Measurements from ENCODE around the gene KRT36. TPM values are rescaled to one million over a fixed set of nuclear protein-coding genes. Genes with fewer than 3 reads are reported as not detected.

Gene KRT36
- polyA plus RNA-seq, 6 donors from 2014 or later, result not detected

DNA sequence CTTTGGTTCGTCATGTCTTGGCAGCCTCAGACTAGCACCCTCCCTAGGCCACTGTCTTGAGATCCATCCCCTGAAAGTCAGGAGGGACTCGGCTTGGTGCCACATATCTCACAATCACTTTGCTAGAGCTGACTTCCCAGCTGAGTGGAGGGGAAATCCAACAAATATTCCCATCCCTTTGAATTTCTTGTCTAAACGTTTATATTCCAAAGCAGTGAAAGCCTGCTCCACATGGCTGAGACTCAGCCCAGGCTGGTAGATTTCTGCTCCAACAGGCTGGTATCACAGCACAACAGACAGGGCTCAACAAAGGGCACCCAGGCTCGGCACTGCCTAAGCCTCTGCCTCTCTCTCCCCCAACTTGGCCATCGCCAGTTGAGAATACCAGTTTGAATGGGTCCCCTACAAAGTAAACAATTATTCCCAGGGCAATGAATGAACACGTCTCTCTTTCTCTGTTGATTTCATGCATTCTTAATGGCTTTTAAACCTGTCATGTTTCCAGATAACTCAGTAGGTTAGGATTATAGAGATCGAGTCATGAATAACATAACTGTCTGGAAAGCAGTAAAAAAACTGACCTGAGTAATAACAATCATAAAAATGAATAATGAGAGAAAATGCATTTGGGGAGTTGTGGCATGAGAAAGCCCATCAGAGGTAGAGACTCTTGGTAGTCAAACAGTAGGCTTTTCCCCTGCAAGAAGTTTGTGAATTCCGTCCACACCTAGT is 14.7 kb upstream of the KRT36 start:
- Mint-ChIP-seq H3K9me3 (no peaks in the 10 kb centered on the region), H3K27ac (peak overlapping the region in 1 of 6 donors; percentile 51), H3K27me3 (peaks cover 6 to 40% (median 18%) of the 10 kb centered on the region in 3 donors), H3K4me3 (no peak overlapping the region), H3K36me3 (no peaks in the 10 kb centered on the region), H3K4me1 (peaks cover 0 to 7% (median 3%) of the 10 kb centered on the region in 3 donors)
- DNase-seq (no peak), ATAC-seq (ENCODE audit: low read depth in 2 of 2) (no peak)

DNA sequence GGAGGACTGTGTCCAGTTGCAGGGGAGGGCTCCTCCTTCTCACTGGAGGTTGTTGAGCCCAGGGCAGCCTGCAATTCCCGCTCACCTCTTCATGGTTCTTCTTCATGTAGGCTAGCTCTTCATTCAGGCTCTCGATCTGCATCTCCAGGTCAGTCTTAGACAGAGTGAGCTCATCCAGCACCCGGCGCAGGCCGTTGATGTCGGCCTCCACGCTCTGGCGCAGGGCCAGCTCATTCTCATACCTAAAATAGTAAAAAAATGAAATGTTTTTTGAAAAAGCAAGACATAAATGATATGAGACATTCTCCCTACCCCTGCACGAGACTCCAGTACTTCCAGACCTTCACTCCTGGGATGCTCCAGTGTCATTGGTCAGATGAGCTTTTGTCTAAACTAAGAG is 13.5 kb upstream of the KRT36 start:
- ATAC-seq (ENCODE audit: low read depth in 2 of 2) (no peak), DNase-seq (no peak)
- H3K9me3 Mint-ChIP-seq, result peaks cover 0 to 3% (median 0%) of the 10 kb centered on the region in 7 donors
- H3K27ac Mint-ChIP-seq, result peak overlapping the region in 1 of 6 donors; percentile 84
- H3K27me3 Mint-ChIP-seq, result peaks cover 8 to 43% (median 30%) of the 10 kb centered on the region in 3 donors
- no peaks in the 10 kb centered on the region for H3K36me3 Mint-ChIP-seq
- peaks cover 7 to 14% (median 10%) of the 10 kb centered on the region in 3 donors for H3K4me1 Mint-ChIP-seq
- no peak overlapping the region for H3K4me3 Mint-ChIP-seq

DNA sequence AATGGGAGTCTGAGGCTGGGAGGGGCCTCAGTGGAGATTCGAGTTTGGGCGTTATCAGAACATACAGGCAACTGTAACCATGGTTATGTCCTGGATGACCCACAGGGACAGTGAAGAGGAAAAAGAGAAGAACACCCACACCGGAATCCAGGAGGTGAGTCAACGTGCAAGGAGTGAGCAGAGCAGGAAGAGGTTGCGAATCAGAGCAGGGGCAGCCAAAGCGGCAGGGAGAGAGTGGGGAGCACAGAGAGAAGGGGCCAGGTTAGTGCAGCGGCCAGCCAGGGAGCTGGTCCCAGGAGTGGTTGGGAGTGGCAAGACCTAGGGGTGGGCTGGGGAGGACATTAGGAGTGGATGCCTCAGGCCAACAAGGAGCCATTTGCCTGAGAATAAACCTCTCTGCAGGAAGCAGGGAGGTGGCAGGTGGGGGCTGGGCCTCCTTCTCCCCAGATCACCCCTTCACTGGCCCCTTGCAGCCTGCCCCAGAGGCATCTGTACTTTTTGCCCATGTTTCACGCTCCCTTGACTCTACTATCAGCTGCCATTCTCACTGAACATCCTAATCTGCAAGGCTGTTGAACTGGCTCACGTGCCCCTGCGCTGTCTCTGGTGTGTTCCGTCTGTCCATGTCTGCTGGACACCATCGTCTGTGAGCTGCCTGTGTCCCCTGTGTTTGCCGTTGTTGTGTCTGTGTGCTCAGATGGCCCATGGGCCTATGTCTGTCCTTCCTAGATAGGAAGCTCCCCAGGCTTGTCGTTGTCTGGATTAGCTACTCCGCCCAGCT is 10.6 kb upstream of the KRT36 start:
- H3K27ac Mint-ChIP-seq, result no peak overlapping the region
- peaks cover 13 to 24% (median 21%) of the 10 kb centered on the region in 3 donors for H3K4me1 Mint-ChIP-seq
- H3K27me3 Mint-ChIP-seq, result peaks cover 10 to 33% (median 30%) of the 10 kb centered on the region in 3 donors
- no peak for DNase-seq
- H3K4me3 Mint-ChIP-seq, result no peak overlapping the region
- ATAC-seq (ENCODE audit: low read depth in 2 of 2), result no peak
- peaks cover 0 to 5% (median 0%) of the 10 kb centered on the region in 7 donors for H3K9me3 Mint-ChIP-seq
- H3K36me3 Mint-ChIP-seq, result no peaks in the 10 kb centered on the region

DNA sequence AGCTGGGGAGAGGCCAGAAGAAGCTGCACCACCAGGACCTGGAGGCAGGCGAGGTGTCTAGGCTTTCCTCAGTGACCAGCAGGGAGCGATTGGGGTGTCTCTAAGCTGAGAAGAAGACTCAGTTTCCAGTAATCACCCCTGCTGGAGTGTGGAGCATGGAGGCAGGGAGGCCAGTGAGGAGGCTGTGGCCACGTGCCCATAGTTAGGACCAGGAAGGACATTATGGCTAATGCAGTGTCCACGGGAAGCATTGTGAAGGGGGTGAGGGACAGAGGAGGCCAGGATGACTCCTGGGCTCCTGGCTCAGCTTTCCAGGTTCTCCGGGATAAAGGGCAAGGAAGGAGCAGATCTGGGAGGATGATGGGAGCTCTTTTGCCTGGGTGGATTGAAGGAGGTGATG is 10.0 kb upstream of the KRT36 start:
- Mint-ChIP-seq H3K9me3 (peaks cover 0 to 5% (median 0%) of the 10 kb centered on the region in 7 donors), H3K27me3 (peaks cover 10 to 33% (median 29%) of the 10 kb centered on the region in 3 donors), H3K36me3 (no peaks in the 10 kb centered on the region), H3K4me3 (no peak overlapping the region), H3K4me1 (peaks cover 13 to 24% (median 21%) of the 10 kb centered on the region in 3 donors), H3K27ac (peak overlapping the region in 1 of 6 donors; percentile 7)
- no peak for ATAC-seq (ENCODE audit: low read depth in 2 of 2)
- DNase-seq, result no peak

DNA sequence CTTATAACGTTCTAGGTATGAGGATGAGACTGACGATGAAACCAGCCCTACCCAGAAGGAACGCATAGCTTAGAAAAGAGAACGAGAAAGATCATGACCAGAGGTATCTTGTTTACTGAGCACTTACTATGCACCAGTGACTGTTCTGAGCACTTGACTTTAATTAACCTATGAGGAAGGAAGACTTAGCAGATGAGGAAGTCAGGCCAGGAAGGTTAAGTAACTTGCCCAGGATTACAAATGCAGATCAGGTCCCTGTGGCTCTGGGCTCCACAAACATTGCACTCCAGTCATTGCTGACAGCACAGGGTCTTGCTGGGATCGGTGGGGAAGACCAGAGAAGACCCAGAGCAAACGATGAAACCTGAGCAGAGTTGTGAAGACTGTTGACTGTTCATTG is 8.6 kb upstream of the KRT36 start:
- no peak overlapping the region for H3K27ac Mint-ChIP-seq
- DNase-seq (no peak), ATAC-seq (ENCODE audit: low read depth in 2 of 2) (peak; percentile 6 to 39)
- H3K4me3 Mint-ChIP-seq, result no peak overlapping the region
- peaks cover 10 to 43% (median 34%) of the 10 kb centered on the region in 3 donors for H3K27me3 Mint-ChIP-seq
- peaks cover 13 to 24% (median 21%) of the 10 kb centered on the region in 3 donors for H3K4me1 Mint-ChIP-seq
- peaks cover 0 to 5% (median 0%) of the 10 kb centered on the region in 7 donors for H3K9me3 Mint-ChIP-seq
- H3K36me3 Mint-ChIP-seq, result no peaks in the 10 kb centered on the region

DNA sequence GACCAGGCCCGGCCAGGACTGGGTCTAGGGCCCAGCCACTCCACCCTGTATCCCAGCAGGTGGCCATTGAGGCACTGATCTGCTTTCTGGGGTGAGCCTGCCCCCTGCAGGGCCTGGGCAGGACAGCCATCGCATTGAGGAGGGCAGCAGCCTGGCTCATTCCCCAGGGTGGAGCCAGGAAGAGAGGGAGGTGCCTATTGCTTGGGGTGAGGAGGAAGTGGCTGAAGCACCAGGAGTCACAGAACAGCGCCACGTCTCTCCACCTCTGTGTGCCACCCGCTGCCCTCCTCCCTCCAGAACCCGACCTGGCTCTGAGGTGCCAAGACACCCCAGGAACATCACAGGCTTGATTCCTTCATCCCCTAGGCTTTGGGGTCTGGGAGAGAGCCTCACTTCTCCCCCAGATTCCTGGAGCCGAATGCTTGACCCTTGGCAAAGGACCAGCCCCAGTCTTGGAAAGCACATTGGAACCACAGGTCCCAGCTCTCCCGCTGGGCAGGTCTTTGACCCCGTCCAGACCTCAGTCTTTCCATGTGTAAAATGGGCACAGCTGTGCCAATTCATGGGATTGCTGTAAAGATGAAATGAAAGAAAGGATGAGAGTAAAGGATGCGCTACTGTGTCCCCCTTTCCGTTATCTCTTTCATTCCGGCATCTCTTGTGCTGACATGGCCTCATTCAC is 7.2 kb upstream of the KRT36 start:
- ATAC-seq (ENCODE audit: low read depth in 2 of 2), result peak; percentile 52 to 68
- no peak for DNase-seq
- Mint-ChIP-seq H3K4me3 (peak overlapping the region in 1 of 8 donors; percentile 16), H3K4me1 (peaks cover 13 to 24% (median 21%) of the 10 kb centered on the region in 3 donors), H3K36me3 (no peaks in the 10 kb centered on the region), H3K9me3 (peaks cover 0 to 5% (median 0%) of the 10 kb centered on the region in 7 donors), H3K27me3 (peaks cover 10 to 45% (median 37%) of the 10 kb centered on the region in 3 donors), H3K27ac (no peak overlapping the region)

DNA sequence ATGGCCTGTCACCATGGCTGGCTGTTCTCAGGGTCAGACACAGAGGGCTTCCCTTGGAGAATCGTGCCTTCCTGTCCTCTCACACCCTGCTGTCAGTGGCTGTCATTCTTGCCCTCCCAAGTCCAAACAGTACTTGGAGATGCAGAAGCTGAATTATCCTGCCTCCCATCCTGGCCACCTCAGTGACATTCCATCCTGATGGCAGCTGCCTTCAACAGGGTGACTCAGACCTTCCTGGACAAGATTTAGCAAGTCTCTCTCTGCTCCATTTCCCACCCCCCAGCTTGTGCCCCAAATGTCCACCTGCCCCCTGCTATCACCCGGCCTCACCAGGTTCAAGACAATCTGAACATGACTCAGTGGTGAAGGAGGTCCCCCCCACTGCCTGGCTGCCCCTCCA is 4.8 kb upstream of the KRT36 start:
- Mint-ChIP-seq H3K27me3 (peaks cover 9 to 36% (median 29%) of the 10 kb centered on the region in 3 donors), H3K36me3 (no peaks in the 10 kb centered on the region), H3K4me1 (peaks cover 20 to 35% (median 26%) of the 10 kb centered on the region in 3 donors), H3K9me3 (peaks cover 0 to 5% (median 0%) of the 10 kb centered on the region in 7 donors), H3K4me3 (no peak overlapping the region), H3K27ac (no peak overlapping the region)
- DNase-seq (no peak), ATAC-seq (ENCODE audit: low read depth in 2 of 2) (no peak)

DNA sequence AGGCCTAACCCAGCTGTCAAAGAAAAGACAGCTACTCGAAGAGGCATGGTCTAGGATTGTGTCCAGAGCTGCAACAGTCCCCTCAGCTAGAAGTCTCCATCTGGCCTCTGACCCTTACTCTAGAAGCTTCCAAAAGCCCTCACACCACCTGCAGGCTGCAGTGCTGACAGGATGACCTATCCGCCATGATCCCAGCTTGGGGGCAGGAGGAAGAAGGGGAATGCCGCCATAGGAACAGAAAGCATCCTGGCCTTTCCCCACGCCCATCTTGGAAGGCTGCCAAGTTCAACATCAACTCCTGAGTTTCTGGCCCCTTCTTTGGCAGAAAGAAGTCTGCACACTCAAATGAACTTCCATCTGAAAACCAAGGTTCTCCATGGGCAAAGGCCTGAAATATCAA is 3.1 kb upstream of the KRT36 start:
- Mint-ChIP-seq H3K36me3 (no peaks in the 10 kb centered on the region), H3K27ac (no peak overlapping the region), H3K4me1 (peaks cover 11 to 23% (median 16%) of the 10 kb centered on the region in 3 donors), H3K4me3 (no peak overlapping the region), H3K9me3 (no peaks in the 10 kb centered on the region), H3K27me3 (peaks cover 7 to 27% (median 23%) of the 10 kb centered on the region in 3 donors)
- DNase-seq (no peak), ATAC-seq (ENCODE audit: low read depth in 2 of 2) (no peak)

DNA sequence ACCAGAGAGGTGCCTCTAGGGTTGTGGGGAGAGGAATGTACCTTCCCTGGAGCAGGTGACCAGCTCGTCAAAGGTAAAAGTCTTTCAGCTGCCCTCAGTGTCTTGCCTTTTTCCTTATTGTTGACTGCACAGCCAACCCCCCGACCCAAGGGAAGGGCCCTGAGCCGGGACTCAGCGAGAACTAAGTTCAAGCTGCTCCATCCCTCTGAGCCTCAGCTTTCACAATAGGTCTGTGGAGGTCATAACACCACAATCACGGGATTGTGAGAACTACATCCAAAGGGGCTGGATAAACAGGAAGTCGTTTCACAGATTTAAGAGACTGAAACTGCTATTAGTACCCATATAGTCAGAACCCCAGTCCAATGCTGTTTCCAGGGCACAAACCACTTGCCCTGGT is 2.6 kb upstream of the KRT36 start:
- Mint-ChIP-seq H3K4me1 (peaks cover 11 to 21% (median 16%) of the 10 kb centered on the region in 3 donors), H3K27ac (no peak overlapping the region), H3K36me3 (no peaks in the 10 kb centered on the region), H3K27me3 (peaks cover 8 to 27% (median 23%) of the 10 kb centered on the region in 3 donors), H3K4me3 (no peak overlapping the region), H3K9me3 (no peaks in the 10 kb centered on the region)
- ATAC-seq (ENCODE audit: low read depth in 2 of 2), result no peak
- DNase-seq, result no peak

DNA sequence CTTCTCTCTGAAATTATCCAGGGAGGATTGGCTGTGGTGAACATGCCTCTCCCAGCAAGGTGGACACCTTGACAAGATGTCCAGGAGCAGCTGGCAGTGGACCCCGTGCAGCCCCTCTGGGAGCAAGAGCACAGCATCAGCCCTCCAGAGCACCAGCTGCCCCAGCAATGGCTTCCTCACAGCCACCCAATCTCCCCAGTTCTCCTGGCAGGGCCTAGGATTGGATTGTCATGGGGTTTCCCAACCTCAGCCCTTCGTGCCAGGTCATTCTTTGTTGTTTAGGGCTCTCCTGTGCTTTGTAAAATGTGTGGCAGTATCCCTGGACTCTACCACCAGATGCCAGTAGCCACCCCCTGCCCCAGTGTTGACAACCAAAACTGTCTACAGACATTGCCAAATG is 1.8 kb upstream of the KRT36 start:
- no peak overlapping the region for H3K27ac Mint-ChIP-seq
- H3K4me3 Mint-ChIP-seq, result no peak overlapping the region
- peaks cover 8 to 30% (median 23%) of the 10 kb centered on the region in 3 donors for H3K27me3 Mint-ChIP-seq
- DNase-seq (no peak), ATAC-seq (ENCODE audit: low read depth in 2 of 2) (no peak)
- H3K36me3 Mint-ChIP-seq, result no peaks in the 10 kb centered on the region
- H3K9me3 Mint-ChIP-seq, result no peaks in the 10 kb centered on the region
- H3K4me1 Mint-ChIP-seq, result peaks cover 7 to 14% (median 8%) of the 10 kb centered on the region in 3 donors

DNA sequence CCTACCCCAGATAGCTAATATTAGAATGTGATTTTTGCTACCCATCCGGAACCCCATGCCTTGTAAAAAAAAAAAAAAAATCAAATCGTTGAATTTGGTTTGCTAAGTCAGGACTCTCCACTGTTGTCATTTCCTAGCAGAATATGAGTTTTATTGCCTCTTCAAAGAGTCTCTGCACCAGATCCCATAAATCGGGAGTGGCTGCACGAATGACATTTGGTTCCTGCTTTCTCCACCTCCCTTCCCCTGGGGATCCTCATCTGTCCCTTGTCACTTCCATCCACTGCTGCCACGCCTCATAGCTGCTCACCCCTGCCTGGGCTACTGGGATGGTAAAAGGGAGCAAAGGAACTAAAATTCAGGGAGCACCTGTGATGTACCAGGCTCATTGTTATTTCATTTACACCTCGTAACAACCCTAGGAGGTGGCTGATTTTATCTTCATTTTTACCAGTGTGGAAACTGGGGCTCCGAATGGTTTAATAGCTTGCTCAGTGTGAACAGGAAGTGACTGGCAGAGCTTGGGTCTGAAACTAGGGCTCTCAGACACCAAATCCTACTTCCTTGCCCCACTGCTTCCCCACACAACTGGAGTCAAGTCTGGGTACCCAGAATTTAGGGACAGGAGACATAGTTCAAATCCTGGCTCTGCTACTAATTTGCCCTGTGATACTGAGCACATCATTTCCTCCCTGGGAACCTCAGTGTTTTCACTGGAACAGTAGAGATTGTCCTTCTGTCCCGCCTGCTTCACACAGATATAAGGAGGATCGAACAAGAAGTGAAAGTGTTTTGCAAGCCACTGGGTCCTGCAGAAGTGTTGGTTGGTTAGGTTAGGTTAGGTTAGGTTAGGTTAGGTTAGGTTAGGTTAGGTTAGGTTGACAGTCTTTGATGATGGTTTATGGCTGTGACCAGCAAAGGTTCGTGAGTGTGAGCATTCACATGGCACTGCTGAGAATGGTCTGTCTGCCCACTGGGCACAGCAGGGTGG is 585 bp upstream of the KRT36 start:
- no peak for DNase-seq

DNA sequence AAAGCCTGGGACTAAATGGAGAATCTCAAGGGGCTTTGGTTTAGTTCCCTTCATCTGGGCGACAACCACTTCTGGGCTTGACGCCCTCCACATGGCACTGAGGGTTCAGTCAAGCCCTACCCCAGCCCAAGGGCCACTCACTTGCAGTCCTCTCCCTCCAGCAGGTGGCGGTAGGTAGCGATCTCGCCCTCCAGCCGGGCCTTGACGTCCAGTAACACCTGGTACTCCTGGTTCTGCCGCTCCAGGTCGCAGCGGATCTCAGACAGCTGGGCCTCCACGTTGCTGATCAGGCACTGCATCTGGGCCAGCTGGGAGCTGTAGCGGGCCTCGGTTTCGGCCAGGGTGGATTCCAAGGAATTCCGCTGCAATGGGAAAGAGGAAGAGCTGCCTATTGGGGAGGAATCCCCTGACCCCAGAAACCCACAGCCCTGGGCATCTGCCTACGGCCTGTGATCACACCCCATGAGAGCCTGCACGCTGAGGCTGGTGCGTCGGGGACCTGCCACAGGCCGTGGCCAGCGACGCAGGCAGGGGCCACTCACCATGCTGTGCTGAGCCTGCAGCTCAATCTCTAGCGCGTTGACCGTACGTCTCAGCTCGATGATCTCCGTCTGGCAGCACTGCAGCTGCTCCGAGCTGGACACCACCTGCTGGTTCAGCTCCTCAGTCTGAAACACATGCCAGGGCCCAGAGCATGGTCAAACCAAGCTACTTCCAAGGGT is 2.7 kb downstream of the KRT36 start:
- no peak for DNase-seq
- Mint-ChIP-seq H3K27ac (peak overlapping the region in 1 of 6 donors; percentile 76), H3K36me3 (no peaks in the 10 kb centered on the region), H3K9me3 (no peaks in the 10 kb centered on the region), H3K4me3 (no peak overlapping the region), H3K4me1 (peaks cover 5 to 10% (median 7%) of the 10 kb centered on the region in 3 donors), H3K27me3 (peaks cover 8 to 40% (median 25%) of the 10 kb centered on the region in 3 donors)
- ATAC-seq (ENCODE audit: low read depth in 2 of 2), result no peak

More for the DNA sequence above, 585 bp upstream of the KRT36 start:
- Mint-ChIP-seq H3K36me3 (no peaks in the 10 kb centered on the region), H3K4me3 (no peak overlapping the region), H3K27me3 (peaks cover 8 to 39% (median 24%) of the 10 kb centered on the region in 3 donors), H3K4me1 (peaks cover 5 to 10% (median 7%) of the 10 kb centered on the region in 3 donors), H3K27ac (peak overlapping the region in 3 of 6 donors; percentile 44 to 91 (median 56)), H3K9me3 (no peaks in the 10 kb centered on the region)
- no peak for ATAC-seq (ENCODE audit: low read depth in 2 of 2)
